ENCODE results near the gene CHST9.

GRCh38 chr18:26908906-26909305, 276.2 kb downstream of the CHST9 start:
- TF ChIP-seq, protein P1, sequence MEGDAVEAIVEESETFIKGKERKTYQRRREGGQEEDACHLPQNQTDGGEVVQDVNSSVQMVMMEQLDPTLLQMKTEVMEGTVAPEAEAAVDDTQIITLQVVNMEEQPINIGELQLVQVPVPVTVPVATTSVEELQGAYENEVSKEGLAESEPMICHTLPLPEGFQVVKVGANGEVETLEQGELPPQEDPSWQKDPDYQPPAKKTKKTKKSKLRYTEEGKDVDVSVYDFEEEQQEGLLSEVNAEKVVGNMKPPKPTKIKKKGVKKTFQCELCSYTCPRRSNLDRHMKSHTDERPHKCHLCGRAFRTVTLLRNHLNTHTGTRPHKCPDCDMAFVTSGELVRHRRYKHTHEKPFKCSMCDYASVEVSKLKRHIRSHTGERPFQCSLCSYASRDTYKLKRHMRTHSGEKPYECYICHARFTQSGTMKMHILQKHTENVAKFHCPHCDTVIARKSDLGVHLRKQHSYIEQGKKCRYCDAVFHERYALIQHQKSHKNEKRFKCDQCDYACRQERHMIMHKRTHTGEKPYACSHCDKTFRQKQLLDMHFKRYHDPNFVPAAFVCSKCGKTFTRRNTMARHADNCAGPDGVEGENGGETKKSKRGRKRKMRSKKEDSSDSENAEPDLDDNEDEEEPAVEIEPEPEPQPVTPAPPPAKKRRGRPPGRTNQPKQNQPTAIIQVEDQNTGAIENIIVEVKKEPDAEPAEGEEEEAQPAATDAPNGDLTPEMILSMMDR (IDR thresholded peaks at IDR 0.05) = no peak
- TF ChIP-seq EP300 (IDR thresholded peaks at IDR 0.05; ENCODE audit: low read depth) = no peak

Data from transverse colon (tissue), 3 donors.